NK-92 (cell line): Measurements from ENCODE around the gene LRBA.
"Not testable (repeated sequence)": the region's sequence is repeated elsewhere in the genome, so short reads cannot be mapped to it uniquely, and the experiment has no call there.

ENCODE experiments used
- DNase-seq: peaks from one replicate; lab custom pipeline; 2025; ENCODE audit not compliant: unreplicated experiment; lab: John Stamatoyannopoulos, UW

Gene LRBA

DNA sequence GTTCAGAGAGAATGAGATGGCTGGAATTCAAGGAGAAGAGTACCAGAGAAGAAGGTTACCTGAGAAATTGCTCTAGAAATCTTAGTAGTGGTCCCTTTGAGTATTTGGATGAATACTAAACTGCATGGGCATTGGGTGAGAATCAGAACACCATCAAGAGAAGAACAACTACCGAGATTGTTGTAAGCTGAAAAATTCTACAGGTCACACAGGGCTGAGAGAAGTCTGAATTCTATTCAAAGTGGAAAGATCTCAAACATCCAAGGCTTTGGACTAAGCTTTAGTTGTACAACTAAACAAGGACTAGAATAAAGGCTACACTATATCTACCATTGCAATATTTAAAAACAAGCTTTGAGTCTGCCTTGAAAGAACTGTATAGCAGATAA is 40.8 kb downstream of the LRBA start:
- DNase-seq, result no peak

DNA sequence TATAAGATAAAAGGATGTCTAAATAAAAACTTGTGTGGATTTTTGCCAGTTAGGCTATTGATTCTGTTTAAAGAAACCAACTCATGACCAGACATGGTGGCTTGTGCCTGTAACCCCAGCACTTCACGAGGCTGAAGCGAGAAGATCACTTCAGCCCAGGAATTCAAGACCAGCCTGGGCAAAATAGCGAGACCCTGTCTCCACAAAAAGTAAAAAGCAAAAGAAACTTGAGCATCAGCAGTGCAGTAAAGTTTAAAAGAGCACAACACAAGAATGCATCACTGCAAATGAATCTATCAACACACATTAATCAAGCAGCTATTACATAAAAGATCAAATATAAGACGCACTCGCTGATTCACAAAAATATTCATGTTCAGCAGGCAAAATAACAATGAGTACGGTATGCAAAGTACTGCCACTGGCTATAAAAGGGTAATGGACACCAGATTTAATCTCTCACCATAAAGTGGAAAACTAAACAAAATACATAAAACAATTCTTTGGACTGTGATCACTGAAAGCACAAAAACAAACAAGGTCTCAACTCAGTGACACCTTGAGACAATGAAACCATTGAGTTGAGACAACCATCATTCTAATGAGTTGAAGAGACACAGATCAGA is 41.3 kb downstream of the LRBA start:
- DNase-seq, result no peak

DNA sequence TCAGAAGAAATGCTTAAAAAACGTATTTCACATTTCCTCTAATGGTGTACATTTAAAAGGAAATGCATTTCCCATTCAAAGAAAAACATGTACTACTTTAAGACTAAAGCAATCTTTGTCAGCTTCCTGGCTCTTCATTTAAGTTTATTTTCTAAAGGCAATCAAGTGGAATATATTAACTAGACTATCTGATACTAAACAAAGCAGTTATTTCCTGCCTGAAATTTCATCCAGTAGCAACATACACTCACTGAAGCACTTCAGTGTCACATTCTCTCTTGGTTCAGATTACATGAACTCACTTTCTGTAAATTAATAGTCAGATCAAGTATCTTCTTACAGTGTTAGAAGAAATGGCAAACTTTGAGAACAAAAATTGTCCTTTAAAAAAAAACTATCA is 42.5 kb downstream of the LRBA start:
- DNase-seq, result no peak

DNA sequence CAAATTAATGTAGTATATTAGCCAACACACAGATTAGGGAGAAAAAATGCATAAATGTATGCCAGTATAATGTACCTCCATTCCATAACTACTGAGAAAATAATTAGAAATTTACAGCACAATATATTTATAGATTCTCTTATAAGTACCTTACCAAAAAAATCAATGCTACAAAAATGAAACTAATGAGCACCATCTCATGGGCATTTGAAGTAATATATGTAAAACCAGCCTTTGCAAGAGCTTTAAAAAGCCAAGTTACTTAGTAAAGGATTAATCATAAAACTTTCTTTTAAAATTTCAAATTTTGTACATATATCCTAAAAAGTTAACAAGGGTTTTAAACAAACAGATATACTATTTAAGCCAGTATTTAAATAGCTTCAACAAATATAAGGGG is 43.2 kb downstream of the LRBA start:
- DNase-seq, result no peak

DNA sequence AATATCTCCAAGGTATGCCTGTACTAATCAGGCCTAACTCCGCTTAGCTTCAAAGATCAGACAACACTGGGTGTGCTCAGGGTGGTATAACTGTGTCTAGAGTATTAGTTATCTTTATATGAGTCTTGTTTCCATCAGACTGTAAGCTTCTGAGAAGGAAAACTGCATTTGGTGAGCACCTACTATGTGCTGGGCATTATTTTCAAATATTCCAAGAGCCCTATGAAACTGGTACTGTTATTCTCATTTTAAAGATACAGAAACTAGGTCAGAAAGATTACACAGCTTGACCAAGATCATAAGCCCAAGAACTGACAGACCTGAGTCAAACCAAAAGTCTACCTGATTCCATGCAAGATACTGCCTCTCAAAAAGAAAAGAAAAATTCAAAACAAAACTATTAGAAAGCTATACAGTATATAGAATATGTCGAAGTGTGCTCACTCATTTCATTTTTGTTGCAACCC is 44.4 kb downstream of the LRBA start:
- DNase-seq, result no peak

DNA sequence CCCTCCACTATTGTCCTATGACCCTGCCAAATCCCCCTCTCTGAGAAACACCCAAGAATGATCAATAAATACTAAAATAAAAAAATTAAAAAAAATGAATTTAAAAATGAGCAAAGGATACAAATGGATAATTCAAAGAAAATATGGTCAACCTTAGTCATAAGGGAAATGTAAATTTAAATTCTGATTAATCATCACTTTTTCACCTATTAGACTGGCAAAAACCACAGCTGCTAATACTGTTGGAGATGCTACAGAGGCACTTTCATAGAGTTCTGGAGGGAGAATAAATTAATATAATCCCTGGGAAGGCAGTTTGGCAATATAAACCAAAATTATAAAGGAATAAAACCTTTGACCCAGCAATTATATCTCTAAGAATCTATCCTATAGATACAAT is 50.3 kb downstream of the LRBA start:
- no peak for DNase-seq

DNA sequence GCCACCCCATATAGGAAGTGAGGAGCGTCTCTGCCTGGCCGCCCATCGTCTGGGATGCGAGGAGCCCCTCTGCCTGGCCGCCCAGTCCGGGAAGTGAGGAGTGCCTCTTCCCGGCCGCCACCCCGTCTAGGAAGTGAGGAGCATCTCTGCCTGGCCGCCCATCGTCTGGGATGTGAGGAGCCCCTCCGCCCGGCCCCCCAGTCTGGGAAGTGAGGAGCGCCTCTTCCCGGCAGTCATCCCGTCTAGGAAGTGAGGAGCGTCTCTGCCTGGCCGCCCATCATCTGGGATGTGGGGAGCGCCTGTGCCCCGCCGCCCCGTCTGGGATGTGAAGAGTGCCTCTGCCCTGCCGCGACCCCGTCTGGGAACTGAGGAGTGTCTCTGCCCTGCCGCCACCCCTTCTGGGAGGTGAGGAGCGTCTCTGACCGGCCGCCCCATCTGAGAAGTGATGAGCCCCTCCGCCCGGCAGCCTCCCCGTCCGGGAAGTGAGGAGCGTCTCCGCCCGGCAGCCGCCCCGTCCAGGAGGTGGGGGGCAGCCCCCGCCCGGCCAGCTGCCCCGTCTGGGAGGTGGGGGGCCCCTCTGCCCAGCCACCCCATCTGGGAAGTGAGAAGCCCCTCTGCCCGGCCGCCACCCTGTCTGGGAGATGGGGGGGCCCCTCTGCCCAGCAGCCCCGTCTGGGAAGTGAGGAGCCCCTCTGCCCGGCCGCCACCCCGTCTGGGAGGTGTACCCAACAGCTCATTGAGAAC is 51.3 kb downstream of the LRBA start:
- not testable (repeated sequence) for DNase-seq

DNA sequence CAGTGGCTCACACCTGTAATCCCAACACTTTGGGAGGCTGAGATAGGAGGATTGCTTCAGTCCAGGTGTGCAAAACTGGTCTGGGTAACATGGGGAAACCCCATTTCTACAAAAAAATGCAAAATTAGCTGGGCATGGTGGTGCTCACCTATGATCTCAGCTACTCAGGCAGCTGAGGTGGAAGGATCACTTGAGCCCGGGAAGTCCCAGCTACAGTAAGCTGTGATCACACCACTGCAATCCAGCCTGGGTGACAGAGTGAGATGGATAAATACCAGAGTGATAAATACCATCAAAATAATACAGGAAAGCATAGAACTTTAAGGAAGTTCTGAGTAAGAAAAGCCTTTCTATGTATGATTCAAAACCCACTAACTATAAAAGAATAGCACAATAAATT is 52.8 kb downstream of the LRBA start:
- no peak for DNase-seq

DNA sequence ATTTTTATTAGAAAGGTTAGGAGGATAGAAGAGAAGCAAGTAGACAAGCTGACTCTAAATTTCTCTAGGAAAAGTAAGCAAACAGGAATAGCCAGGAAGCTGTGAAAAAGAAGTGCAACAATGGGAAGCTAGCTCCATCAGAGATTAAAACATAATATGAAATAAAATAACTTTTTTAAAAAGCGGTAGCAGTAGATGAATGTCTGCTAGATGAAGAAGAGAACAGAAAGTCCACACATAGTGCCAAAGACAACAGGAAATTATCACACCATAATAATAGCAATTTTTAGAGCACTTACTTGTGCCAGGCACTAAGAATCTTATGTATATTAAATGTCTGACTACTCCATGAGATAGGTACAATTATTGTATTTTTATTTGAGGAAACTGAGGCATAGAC is 53.5 kb downstream of the LRBA start:
- DNase-seq, result no peak

DNA sequence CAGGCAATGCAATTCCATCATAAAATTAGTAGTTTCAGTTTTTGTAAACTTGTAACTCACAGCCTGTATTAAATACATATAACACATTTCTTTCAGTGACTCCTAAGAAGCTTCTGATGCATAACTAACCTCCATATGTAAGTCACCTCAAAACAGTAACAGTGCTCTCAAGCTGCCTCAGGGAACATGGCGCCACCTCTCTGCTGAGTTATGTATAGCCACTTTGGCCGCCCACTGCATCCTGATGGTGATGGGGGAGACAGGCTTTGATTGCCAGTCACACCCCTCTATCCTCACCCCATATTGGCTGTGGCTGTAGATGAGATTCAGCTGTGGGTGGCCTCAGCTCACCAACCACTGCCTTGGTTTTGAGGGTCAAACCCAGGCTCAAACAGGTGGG is 54.3 kb downstream of the LRBA start:
- no peak for DNase-seq

DNA sequence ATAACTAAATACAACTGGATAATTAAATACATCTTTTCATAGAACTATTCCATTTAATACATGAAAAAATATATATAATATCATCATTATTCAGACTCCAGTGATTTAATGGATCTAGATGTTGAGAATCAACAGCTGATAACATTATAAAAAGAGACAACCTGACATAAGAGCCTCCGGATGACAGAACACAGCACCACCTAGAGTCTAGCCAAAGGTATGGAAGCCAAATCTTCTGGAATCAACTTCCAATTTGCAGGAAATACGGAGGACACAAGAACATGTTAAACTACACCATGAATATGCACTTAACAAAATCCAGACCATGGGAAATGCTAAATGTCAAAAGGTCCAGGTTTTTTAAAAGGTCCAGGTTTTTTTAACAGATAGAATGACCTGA is 55.0 kb downstream of the LRBA start:
- no peak for DNase-seq

DNA sequence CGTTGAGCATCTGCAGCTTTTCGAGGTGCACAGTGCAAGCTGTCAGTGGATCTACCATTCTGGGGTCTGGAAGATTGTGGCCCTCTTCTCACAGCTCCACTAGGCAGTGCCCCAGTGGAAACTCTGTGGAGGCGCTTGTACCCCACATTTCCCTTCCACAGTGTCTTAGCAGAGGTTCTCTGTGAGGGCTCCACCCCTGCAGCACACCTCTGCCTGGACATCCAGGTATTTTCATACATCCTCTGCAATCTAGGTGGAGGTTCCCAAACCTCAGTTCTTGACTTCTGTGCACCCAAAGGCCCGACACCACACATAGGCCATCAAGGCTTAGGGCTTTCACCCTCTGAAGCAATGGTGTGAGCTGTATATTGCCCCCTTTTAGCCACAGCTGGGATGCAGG is 57.1 kb downstream of the LRBA start:
- DNase-seq, result not testable (repeated sequence)

DNA sequence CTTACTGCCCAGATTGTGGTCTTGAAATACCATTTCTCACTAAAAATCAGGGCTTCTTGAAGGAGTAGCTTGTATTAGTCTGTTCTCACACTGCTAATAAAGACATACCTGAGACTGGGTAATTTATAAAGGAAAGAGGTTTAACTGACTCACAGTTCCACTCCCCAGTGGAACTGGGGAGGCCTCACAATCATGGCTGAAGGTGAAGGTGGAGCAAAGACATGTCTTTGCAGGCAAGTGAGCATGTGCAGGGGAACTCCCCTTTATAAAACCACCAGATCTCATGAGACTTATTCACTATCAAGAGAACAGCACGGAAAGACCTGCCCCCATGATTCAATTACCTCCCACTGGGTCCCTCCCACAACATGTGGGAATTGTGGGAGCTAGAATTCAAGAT is 58.0 kb downstream of the LRBA start:
- not testable (repeated sequence) for DNase-seq

DNA sequence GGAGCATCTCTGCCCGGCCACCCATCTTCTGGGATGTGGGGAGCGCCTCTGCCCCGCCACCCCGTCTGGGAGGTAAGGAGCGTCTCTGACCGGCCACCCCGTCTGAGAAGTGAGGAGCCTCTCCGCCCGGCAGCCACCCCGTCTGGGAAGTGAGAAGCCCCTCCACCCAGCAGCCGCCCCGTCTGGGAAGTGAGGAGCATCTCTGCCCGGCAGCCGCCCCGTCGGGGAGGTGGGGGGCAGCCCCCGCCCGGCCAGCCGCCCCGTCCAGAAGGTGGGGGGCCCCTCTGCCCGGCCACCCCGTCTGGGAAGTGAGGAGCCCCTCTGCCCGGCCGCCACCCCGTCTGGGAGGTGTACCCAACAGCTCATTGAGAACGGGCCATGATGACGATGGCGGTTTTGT is 61.2 kb downstream of the LRBA start:
- DNase-seq, result not testable (repeated sequence)

DNA sequence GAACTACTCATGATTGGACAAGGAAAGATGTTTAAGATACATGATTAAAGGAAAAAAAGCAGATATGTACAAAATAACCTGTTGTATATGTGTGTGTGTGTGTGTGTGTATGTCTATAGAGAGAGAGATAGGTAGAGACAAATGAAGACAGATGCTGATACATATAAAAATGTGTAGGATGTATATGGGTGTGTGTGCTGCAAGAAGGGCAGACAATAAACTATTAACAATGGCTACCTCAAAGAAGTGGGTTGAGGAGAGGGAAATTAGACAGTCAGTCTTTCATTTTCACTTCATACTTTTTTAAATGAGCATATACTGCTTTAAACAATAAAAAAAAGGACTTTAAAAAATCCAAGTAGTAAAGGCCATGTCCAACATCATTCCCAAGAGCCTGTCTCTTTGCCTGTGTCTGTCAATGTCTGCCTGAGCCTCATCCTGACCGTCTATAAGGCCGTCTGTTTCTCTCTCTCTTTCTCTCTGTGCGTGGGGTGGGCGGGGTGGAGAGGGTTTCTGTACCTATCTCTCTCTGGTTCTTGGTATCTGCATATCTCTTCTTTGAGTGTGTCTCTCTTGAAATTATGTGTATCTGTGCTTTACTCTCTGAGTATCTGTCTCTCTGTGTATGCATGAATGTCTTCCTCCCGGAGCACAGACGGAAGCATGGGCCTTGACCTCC is 62.8 kb downstream of the LRBA start:
- DNase-seq, result no peak

DNA sequence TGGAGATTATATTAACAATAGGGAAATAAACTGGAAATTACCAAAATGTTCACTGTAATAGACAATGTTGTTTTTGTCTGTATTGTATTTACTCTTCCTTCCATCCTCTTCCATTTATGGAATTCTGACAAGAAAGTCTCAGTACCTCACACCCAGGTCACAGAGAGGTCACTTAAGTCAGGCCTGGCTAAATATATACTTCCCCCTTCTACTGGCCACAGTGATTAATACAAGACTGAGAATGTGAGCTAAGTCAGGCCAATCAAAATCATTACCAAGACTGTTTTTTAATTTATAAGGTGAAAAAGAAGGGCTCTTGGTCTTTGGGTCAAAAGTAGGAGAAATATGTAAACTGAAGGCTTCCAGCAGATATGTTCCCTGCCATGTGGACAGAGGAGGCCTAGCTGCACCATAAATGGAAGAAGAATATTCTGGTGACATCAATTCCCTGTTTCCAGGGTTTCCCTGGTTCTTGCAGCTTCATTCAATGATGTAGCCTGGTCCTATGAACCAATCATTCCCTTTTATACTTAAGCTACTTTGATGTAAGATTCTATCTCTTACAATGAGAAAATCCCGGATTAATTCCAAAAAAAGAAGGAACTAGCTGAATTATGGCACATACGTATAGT is 64.3 kb downstream of the LRBA start:
- DNase-seq, result no peak

DNA sequence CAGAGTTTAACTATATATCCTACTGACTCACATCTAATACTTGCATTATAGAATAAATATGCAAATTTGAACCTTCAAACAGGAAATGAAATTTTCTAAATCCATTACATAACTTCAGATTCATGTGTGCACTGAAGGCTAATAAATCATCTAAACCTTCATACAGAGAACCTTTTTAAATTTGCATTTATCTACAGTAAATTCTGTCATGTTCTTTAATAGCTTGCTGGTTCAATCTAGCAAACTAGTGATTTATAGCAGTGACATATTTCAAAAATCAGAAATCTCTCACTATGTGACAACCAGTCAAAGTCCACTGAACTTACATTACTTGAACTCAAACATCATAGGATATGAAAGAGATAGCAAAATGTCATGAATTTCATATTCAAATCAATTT is 65.1 kb downstream of the LRBA start:
- DNase-seq, result no peak

DNA sequence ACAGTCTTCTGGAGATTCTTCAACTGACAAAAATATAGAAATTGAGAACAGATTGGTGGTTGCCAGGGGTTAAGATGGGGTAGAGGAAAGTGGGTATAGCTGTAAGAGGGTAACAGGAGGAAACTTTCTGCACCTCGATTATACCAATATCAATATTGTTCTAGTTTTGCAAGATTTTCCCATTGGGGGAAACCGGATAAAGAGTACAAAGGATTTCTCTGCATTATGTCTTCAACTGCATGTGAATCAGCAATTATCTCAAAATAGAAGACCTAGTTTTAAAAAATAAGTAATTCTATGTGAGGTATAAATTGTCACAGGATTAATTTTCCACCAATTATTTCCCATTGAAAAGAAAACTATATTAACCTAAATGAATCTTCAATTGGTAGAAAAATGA is 65.7 kb downstream of the LRBA start:
- DNase-seq, result no peak

DNA sequence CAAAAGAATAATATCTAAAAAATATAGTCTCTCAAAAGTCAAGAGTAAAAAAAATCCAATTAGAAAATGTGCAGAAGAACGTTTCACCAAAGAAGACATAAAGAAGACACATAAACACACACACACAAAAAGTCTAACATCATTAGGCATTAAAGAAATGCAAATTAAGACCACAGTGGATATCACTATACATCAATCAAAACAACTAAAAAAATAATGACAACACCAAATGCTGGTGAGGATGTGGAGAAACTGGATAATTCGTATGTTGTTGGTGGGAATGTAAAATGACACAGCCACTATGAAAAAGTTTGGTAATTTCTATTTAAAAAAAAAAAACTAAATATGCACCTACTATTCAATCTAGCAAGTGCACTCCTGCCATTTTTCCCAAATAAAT is 66.4 kb downstream of the LRBA start:
- no peak for DNase-seq

DNA sequence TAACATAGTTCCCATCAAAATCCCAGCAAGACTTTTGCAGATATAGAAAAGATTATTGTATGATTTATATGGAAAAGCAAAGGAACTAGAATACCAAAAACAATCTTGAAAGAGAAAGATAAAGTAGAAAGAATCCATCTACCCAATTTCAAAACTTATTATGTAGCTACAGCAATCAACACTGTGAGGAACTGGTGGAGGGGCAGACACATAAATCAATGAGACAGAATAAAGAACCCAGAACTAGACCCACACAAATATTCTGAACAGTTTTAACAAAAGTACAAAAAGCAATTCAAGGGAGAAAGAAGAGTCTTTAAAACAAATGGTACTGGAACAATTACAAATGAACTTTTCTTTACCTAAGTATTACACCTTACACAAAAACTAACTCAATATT is 67.0 kb downstream of the LRBA start:
- DNase-seq, result no peak

DNA sequence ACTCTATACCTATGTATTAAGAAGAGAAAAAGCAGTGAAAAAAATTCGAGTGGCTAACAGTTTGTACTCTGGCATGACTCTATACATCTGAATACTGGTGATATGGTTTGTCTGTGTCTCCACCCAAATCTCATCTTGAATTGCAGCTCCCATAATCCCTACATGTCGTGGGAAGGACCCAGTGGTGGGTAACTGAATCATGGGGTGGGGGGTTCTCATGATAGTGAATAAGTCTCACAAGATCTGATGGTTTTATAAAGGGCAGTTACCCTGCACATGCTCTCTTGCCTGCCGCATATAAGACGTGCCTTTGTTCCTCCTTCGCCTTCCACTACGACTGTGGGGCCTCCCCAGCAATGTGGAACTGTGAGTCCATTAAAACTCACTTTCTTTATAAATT is 70.4 kb downstream of the LRBA start:
- DNase-seq, result no peak

DNA sequence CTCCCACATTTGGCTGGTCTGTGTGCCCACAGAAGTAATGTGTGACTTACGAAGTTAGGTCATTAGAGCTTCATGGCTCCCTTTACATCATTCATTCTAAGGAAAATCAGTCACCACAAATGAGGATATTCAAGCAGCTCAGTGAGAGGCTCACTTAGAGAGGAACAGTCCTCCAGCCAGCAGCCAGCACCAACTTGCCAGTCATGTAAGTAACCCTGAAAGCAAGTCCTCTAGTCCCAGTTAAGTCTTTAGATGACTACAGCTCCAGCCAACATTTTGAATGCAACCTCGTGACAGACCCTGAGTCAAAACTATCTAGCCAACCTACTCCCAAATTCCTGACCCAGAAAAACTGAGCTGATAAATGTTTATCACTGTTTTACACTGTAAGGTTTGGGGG is 71.3 kb downstream of the LRBA start:
- no peak for DNase-seq
